A673 (cell line): ENCODE results near the gene CCDC82.

Source experiments
- EZH2 ChIP-seq: fragments of 200-600 bp; sonication (generic); IDR thresholded peaks from 2 replicates; pipeline ENCODE4 v1.6.1; 2017; ENCODE audit warnings: borderline replicate concordance, low read depth, mild to moderate bottlenecking, mixed read lengths, antibody characterized with exemption, low read length; ENCODE audit not compliant: poor library complexity, severe bottlenecking
- TF ChIP-seq, protein P1 (sequence below): fragments of 300-800, 200-600 bp; sonication (generic); conservative IDR thresholded peaks from 2 replicates; pipeline ENCODE4 v1.5.1; 2017; ENCODE audit warnings: low read depth, mild to moderate bottlenecking, antibody characterized with exemption, low read length, moderate library complexity, mixed read lengths

DNA sequence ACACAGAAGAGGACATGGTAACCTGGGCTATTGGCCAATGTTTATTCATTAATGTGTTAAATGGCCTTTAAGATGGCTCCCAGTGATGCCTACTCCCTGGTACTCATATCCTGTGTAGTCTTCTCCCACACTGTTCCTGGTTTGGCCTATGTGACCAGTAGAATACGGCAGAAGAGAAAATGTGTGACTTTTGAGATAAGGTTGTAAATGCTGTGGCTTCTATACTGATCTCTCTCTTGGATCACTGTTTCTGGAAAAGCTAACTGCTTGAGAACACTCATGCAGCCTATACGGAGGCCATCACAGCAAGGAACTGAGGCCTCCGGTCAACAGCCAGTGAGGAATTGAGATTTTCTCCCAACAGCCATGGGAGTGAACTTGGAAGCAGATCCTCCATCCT is 70.9 kb downstream of the CCDC82 start:
- TF ChIP-seq, protein P1, sequence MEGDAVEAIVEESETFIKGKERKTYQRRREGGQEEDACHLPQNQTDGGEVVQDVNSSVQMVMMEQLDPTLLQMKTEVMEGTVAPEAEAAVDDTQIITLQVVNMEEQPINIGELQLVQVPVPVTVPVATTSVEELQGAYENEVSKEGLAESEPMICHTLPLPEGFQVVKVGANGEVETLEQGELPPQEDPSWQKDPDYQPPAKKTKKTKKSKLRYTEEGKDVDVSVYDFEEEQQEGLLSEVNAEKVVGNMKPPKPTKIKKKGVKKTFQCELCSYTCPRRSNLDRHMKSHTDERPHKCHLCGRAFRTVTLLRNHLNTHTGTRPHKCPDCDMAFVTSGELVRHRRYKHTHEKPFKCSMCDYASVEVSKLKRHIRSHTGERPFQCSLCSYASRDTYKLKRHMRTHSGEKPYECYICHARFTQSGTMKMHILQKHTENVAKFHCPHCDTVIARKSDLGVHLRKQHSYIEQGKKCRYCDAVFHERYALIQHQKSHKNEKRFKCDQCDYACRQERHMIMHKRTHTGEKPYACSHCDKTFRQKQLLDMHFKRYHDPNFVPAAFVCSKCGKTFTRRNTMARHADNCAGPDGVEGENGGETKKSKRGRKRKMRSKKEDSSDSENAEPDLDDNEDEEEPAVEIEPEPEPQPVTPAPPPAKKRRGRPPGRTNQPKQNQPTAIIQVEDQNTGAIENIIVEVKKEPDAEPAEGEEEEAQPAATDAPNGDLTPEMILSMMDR: no peak
- no peak for TF ChIP-seq EZH2
